Measurements from ENCODE around the gene RIMS3.

DNA sequence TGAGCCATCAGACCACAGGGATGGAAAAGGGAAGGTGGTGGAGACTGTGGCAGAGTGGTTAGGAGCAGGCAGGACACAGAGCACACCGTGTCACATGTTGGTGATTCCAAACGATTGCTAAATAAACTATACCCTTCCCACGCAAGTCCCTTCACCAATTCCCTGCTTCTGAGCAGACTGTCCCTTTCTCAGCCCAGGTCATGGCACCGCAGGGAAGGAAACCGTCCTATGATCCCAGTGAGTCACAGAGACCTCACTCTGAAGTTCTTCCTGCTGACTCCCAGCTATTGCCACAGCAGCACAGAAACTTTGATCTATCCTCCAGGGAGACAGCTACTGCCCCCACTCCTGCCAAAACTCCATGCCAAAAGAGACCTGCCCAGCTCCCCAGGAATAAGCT lies 19.2 kb downstream of the RIMS3 start:
- no peak for TF ChIP-seq POLR2A (IDR thresholded peaks at IDR 0.05; ENCODE audit: extremely low read depth, insufficient read length)
- TF ChIP-seq, protein P1, sequence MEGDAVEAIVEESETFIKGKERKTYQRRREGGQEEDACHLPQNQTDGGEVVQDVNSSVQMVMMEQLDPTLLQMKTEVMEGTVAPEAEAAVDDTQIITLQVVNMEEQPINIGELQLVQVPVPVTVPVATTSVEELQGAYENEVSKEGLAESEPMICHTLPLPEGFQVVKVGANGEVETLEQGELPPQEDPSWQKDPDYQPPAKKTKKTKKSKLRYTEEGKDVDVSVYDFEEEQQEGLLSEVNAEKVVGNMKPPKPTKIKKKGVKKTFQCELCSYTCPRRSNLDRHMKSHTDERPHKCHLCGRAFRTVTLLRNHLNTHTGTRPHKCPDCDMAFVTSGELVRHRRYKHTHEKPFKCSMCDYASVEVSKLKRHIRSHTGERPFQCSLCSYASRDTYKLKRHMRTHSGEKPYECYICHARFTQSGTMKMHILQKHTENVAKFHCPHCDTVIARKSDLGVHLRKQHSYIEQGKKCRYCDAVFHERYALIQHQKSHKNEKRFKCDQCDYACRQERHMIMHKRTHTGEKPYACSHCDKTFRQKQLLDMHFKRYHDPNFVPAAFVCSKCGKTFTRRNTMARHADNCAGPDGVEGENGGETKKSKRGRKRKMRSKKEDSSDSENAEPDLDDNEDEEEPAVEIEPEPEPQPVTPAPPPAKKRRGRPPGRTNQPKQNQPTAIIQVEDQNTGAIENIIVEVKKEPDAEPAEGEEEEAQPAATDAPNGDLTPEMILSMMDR (IDR thresholded peaks at IDR 0.05; ENCODE audit: low read depth, low read length): no peak
- TF ChIP-seq, protein P2, sequence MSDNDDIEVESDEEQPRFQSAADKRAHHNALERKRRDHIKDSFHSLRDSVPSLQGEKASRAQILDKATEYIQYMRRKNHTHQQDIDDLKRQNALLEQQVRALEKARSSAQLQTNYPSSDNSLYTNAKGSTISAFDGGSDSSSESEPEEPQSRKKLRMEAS (IDR thresholded peaks at IDR 0.05; ENCODE audit: low read depth, low read length): no peak
- no peak for TF ChIP-seq MYC (IDR thresholded peaks at IDR 0.05; ENCODE audit: low read depth, low read length)

Data from NB4 (cell line).